Measurements from ENCODE around the gene CHRNA10. TPM values are rescaled to one million over a fixed set of nuclear protein-coding genes. Genes with fewer than 3 reads are reported as not detected.
A peak's percentile ranks its signal among the peaks of the same experiment; 100 is the strongest.

Gene CHRNA10
- total and polyA plus RNA-seq, 2 of the 13 experiments (the other 11 are each of a cell fraction or from before 2014, with no cell fraction given) = 0.53 to 0.71 TPM

DNA sequence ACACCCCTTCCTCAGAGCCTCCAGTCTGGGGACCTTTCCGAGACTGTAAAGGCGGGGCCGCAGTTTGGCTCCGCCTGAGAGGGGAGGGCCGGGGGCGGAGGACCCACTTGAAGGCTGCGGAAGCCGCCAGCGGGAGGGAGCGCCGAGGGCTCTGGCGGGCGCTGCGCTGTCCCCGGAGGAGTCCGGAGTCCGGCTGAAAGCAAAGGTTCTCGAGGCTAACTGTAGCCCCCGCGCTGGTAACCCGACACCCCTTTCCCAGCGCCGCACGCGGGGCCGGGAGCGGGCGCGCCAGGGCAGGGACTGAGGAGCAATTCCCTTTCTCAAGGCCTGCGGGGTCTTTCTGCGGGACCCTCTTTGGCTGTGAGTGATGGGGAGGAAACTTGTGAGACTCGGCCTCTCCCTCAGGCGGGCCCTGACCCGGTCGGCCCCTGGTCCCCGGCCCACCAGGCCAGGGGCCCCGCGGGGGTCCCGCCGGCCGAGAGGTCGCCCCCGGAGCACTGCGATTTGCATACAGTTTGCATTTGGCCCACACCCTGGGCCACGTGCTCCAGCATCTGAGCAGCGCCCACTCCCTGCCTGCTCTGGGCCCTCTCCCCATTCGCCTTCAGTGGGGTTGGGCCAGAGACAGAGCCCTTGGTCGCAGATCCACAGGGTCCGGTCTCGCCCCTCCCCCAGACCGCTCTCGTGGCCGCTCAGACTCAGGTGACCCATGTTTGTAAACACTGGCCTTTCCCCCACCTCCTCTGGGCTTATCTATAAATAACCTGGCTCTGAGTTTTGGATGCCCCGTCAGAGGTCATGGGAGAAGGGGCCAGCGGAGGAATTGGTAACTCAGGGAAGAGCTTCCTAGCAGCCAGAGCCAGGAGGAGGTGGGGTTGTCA is 28.9 kb downstream of the CHRNA10 start (continued):
- TF ChIP-seq, protein P1, sequence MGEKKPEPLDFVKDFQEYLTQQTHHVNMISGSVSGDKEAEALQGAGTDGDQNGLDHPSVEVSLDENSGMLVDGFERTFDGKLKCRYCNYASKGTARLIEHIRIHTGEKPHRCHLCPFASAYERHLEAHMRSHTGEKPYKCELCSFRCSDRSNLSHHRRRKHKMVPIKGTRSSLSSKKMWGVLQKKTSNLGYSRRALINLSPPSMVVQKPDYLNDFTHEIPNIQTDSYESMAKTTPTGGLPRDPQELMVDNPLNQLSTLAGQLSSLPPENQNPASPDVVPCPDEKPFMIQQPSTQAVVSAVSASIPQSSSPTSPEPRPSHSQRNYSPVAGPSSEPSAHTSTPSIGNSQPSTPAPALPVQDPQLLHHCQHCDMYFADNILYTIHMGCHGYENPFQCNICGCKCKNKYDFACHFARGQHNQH (CRISPR knock-in tag; IDR thresholded peaks at IDR 0.05) = 0 out of 2 replicates have a peak, but pooled peaks have one; percentile 44
- TF ChIP-seq EEA1 (CRISPR knock-in tag; IDR thresholded peaks at IDR 0.05; ENCODE audit: borderline replicate concordance) (no peak; the same call in 1 of the 2 replicates), GATAD2A (CRISPR knock-in tag; IDR thresholded peaks at IDR 0.05) (no peak), RAD51 (IDR thresholded peaks at IDR 0.05; ENCODE audit: borderline replicate concordance) (no peak), MED13 (CRISPR knock-in tag; IDR thresholded peaks at IDR 0.05) (no peak), NCOA5 (CRISPR knock-in tag; IDR thresholded peaks at IDR 0.05) (no peak), ZNF619 (CRISPR knock-in tag; IDR thresholded peaks at IDR 0.05) (no peak), ZNF7 (CRISPR knock-in tag; IDR thresholded peaks at IDR 0.05) (no peak), ZNF329 (CRISPR knock-in tag; IDR thresholded peaks at IDR 0.05; ENCODE audit: low read depth) (no peak), NFATC3 (CRISPR knock-in tag; IDR thresholded peaks at IDR 0.05) (no peak), ZNF850 (CRISPR knock-in tag; conservative IDR thresholded peaks at IDR 0.05) (peak; percentile 75; the same call in 1 of the 2 replicates), POGZ (CRISPR knock-in tag; IDR thresholded peaks at IDR 0.05) (peak; percentile 41; the same call in 1 of the 2 replicates), ZBTB3 (CRISPR knock-in tag; IDR thresholded peaks at IDR 0.05; ENCODE audit: borderline replicate concordance, low read depth) (0 out of 2 replicates have a peak, but pooled peaks have one; percentile 56), JDP2 (CRISPR knock-in tag; IDR thresholded peaks at IDR 0.05; ENCODE audit: borderline replicate concordance) (no peak), FOXC1 (CRISPR knock-in tag; IDR thresholded peaks at IDR 0.05; ENCODE audit: borderline replicate concordance) (peak; percentile 41; the same call in 1 of the 2 replicates), MAFF (IDR thresholded peaks at IDR 0.05; ENCODE audit: low read depth, low read length) (no peak), ELF1 (CRISPR knock-in tag; IDR thresholded peaks at IDR 0.05) (no peak), PTBP1 (IDR thresholded peaks at IDR 0.05; ENCODE audit: low read depth, low read length, poor library complexity, severe bottlenecking) (no peak), HNRNPK (IDR thresholded peaks at IDR 0.05; ENCODE audit: low read depth, low read length, poor library complexity, severe bottlenecking) (no peak)
- TF ChIP-seq, protein P2, sequence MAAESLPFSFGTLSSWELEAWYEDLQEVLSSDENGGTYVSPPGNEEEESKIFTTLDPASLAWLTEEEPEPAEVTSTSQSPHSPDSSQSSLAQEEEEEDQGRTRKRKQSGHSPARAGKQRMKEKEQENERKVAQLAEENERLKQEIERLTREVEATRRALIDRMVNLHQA (CRISPR knock-in tag; IDR thresholded peaks at IDR 0.05) = no peak
- TF ChIP-seq, protein P3, sequence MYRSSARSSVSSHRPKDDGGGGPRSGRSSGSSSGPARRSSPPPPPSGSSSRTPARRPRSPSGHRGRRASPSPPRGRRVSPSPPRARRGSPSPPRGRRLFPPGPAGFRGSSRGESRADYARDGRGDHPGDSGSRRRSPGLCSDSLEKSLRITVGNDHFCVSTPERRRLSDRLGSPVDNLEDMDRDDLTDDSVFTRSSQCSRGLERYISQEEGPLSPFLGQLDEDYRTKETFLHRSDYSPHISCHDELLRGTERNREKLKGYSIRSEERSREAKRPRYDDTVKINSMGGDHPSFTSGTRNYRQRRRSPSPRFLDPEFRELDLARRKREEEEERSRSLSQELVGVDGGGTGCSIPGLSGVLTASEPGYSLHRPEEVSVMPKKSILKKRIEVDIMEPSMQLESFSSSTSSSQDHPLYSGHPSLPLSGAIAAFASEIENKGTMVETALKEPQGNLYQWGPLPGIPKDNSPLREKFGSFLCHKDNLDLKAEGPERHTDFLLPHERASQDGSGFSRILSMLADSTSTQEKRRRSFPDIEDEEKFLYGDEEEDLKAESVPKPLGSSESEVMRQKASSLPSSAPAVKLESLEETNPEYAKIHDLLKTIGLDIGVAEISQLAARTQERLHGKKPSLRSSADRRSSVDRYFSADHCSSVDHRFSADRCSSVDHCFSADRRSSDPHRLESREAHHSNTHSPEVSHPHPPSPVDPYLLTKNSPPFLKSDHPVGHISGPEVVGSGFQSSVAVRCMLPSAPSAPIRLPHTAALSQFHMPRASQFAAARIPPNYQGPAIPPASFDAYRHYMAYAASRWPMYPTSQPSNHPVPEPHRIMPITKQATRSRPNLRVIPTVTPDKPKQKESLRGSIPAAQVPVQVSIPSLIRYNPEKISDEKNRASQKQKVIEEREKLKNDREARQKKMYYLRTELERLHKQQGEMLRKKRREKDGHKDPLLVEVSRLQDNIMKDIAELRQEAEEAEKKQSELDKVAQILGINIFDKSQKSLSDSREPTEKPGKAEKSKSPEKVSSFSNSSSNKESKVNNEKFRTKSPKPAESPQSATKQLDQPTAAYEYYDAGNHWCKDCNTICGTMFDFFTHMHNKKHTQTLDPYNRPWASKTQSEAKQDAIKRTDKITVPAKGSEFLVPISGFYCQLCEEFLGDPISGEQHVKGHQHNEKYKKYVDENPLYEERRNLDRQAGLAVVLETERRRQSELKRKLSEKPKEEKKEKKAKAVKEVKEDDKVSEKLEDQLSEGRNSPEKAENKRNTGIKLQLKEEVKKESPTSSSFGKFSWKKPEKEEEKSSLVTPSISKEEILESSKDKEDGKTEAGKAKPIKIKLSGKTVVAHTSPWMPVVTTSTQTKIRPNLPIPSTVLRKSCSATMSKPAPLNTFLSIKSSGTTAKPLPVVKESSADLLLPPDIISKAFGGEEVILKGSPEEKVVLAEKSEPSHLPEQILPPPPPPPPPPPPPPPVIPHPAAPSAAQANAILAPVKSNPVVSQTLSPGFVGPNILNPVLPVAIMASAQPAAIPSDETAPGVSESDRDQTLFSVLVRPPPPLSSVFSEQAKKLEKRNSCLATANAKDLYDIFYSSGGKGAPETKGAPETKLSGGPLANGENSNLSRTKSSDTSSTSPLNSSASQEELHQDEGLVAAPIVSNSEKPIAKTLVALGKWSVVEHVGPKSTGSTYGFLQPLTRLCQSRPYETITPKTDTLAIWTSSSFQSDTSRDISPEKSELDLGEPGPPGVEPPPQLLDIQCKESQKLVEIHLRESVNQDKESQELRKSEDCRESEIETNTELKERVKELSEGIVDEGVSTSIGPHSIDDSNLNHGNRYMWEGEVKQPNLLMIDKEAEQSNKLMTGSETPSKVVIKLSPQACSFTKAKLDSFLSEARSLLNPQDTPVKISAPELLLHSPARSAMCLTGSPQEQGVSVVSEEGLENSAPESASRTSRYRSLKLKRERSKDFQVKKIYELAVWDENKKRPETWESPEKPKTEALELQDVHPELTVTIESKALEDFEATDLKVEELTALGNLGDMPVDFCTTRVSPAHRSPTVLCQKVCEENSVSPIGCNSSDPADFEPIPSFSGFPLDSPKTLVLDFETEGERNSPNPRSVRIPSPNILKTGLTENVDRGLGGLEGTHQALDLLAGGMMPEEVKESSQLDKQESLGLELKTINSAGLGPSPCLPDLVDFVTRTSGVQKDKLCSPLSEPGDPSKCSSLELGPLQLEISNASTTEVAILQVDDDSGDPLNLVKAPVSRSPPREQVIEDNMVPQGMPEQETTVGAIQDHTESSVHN (CRISPR knock-in tag; IDR thresholded peaks at IDR 0.05) = no peak; the same call in 1 of the 2 replicates
